Epidermal melanocyte (primary cell): Measurements from ENCODE around the gene PLCZ1.
"Not testable (repeated sequence)": the region's sequence is repeated elsewhere in the genome, so short reads cannot be mapped to it uniquely, and the experiment has no call there.

ENCODE experiments used
- DNase-seq: peaks from one replicate; pipeline ENCODE4 v3.0.0; 2011; ENCODE audit warnings: low spot score; ENCODE audit not compliant: insufficient read length

PLCZ1 gene

GRCh38 chr12:18703911-18704310, 33.9 kb downstream of the PLCZ1 start:
- no peak for DNase-seq

- DNase-seq = no peak
These were observed 34.5 kb downstream of the PLCZ1 start for GRCh38 chr12:18703321-18703720.

- DNase-seq = no peak
These were observed 37.5 kb downstream of the PLCZ1 start for GRCh38 chr12:18700271-18700670.

- DNase-seq = no peak
These were observed 40.7 kb downstream of the PLCZ1 start for GRCh38 chr12:18696971-18697602.

DNA sequence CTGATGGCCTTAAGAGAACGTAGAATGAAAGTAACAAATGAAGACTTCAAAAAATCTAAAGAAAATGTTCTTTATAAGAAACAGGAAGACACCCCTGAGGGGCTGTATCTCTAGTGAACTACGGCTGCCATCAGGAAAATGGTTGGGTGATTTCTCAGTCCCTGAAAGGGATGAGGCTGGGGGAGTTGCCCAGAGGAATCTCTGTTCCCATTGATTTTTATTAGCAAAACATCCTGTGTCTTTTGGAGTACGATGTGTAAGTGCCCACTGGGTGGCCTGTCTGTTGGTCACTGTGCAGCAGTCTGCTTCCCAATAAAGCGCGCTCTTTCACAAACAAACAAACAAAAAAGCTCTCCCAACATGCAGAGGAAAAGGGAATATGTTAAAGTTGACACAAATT, 43.8 kb downstream of the PLCZ1 start:
- DNase-seq = not testable (repeated sequence)

- no peak for DNase-seq
These were observed 47.2 kb downstream of the PLCZ1 start for GRCh38 chr12:18690653-18691052.

DNA sequence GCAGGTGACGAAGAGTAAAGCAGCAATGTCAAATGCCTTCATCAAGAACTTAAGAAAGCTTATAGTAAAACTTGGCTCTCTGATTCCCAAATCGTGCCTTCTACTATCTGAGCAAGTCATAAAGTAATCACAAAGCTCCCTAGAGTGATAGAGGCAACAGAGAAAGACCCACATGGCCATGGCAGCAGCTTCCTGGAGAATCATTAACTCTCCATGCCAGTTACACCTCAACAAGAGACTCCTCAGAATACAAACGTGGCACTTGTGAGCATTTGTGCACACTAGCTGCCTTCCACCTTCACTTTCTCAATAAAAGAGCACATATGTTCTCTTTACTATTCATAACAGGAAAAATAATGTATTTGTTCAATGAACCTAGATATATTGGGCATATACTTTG, 48.0 kb downstream of the PLCZ1 start:
- no peak for DNase-seq

- DNase-seq = no peak
These were observed 53.4 kb downstream of the PLCZ1 start for GRCh38 chr12:18684430-18684829.

- no peak for DNase-seq
These were observed 54.3 kb downstream of the PLCZ1 start for GRCh38 chr12:18683327-18684013.

GRCh38 chr12:18681818-18682217, 56.0 kb downstream of the PLCZ1 start:
- DNase-seq = no peak

DNA sequence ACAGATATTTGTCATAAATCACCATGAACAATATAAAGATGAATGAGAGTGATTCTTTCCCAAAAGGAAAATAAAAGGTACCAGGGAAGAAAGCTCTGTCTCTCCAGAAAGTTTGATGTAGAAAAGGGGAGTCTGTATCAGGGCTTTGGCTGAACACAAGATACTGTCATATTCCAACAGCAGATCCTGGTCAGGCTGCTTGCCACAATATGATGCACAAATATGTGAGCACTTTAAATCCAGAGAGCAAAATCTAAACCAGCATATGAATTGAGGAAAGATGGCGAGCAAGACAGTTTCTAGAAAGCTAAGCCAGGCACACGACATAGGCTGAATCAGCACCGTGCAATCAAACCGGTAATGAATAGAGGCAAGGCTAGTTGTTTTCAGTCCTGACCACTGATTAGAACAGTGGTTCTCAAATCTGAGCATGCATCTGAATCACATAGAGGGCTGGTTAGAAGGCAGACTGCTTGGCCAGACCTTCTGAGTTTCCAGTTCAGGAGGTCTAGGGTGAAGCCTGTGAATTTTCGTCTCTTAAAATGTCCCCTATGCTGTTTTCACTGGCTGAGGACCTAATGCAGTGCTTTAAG, 60.7 kb downstream of the PLCZ1 start:
- DNase-seq = no peak

DNA sequence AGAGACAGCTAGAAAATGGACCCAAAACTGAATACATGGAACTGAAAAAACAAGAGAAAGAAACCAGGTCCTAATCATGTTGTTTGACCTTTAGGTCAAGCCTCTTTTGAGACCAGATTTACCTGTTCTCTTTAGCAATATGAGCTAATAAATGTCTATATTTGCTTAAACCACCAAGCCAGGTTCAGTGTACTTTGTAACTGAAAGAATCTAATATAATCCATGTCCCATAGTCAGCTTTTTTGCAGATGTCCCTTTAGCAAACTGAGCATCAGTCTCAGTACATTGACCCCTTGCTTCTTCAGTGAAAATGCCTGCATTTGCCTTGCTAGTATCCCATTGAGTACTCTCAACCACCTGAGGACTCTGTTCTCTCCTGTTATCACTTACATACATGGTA, 61.7 kb downstream of the PLCZ1 start:
- no peak for DNase-seq

DNA sequence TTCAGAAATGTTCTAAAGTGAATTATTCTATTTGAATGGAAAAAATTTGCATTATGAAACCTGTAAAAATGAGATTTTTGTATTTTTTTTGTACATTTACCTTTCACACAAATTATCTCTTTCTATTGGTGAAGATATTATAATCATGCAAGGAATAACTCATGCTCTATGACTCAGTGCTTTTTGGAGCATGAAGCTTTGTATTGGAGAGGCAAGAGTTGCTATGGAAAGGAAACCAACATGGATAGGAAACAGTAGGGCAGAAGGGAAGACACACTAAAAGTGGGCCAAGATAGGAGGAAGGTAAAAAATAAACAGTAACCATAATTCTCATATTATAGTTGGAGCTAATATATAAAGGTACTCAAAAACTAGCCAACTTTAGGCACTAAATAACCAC, 79.0 kb downstream of the PLCZ1 start:
- no peak for DNase-seq

DNA sequence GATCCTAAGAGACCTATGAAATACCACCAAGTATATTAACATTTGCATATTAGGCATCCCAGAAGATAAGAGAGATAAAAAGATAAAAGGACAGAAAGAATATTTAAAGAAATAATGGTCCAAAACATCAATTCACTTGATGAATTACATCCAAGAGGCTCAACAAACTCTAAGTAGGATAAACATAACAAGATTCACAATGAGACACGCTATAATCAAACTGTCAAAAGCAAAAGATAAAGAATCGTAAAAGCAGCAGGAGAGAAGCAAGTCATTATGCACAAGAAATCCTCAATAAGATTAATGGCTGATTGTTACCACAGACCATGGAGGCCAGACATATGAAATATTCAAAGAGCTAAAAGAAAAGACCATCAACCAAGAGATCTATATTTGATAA, 79.6 kb downstream of the PLCZ1 start:
- no peak for DNase-seq

- no peak for DNase-seq
These were observed 82.5 kb downstream of the PLCZ1 start for GRCh38 chr12:18655351-18655750.

- no peak for DNase-seq
These were observed 84.3 kb downstream of the PLCZ1 start for GRCh38 chr12:18653465-18653864.

DNA sequence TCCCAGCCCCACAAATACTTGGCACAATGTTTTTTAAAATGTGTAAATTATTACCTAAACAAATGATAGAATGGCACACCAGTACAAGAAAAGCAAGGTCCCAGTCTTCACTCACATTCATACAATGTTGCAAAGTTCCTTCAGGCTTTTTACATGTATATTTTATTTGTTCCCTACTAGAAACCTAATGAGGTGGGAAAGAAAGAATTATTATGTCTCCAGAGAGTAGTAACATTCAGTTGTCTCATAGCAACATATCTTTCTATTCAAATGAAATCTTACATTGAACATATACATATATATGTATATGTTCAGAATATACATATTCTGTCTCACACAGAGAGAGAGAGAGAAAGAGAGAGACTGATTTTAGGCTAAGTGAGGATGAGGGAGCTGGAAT, 85.2 kb downstream of the PLCZ1 start:
- no peak for DNase-seq

- no peak for DNase-seq
These were observed 86.3 kb downstream of the PLCZ1 start for GRCh38 chr12:18651525-18651924.

DNA sequence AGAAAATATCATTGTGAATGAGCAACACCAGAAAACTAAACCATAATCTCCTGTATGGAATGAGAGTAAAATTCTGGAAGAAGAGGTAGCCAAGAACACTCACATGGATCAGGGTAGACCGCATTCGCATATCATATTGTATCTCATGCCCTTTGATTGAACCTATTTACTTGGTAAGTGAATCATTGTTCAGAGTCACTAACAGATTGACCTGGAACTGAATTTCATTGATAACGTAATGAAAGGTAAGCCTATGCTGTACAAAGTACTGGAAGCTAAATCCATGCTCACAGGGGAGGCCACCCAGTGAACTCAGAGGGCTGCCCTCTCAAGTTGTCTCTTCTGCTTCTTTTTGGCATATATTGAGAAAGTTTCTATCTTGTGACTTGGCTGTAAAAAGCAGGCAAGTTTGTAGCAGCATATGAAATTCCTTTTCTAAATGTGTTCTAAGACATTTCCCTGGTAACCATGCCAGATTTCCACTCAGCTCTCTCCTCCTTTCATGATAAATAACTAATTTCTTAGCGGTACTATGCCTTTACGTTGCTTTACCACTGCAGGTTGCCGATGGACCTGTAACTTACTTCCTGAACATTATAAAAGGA, 91.4 kb downstream of the PLCZ1 start:
- DNase-seq = no peak

DNA sequence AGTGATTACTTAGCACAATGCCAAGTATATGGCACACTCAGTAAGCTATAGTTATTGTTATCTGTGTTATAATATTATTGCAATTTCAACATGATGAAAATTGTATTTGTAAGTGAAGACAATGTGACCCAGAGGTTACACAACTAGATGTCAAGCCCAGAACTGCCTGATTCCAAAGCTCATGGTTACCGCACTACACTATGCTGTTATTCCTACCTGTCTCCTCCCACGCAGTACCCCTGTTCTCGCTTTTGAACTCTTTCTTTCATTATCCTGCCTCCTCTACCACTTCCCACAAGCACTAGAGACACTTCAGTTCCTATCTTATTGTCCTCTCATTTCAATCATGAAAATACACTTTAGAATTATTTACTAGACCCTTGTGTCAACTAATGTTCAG, 93.2 kb downstream of the PLCZ1 start:
- DNase-seq = no peak

- DNase-seq = no peak
These were observed 94.1 kb downstream of the PLCZ1 start for GRCh38 chr12:18643681-18644080.

- no peak for DNase-seq
These were observed 97.4 kb downstream of the PLCZ1 start for GRCh38 chr12:18640321-18640955.
